ENCODE data around the gene CGN. TPM values are rescaled to one million over a fixed set of nuclear protein-coding genes. Genes with fewer than 3 reads are reported as not detected.

Gene CGN
- total and polyA plus RNA-seq, 2 donors (not counting 1 experiment from before 2014, with no cell fraction given) = 0.17 TPM

DNA sequence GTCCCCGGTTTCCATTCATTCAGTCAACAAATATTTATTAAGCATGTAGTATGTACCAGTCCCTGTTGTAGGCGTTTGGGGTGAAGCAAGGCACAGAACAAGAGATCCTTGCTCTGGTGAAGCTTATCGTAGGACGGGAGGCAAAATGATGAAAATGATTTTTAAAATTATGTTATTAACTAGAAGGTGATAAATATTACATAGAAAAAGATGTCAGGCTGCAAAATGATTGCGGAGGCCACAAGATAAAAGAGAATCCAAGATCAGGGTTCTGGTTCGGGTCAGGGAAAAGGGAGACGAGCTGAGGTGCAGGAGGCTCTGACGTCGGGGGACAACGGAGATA lies 602 bp upstream of the CGN start:
- Histone ChIP-seq H3K36me3 (ENCODE audit: control insufficient read depth, insufficient read depth, low read length) (no peaks in the 10 kb centered on the region), H3K9ac (ENCODE audit: insufficient read depth, low read length) (no peak overlapping the region), H3K27me3 (ENCODE audit: control insufficient read depth, insufficient read depth, low read length) (no peaks in the 10 kb centered on the region), H3K27ac (ENCODE audit: insufficient read depth, low read length) (no peak overlapping the region), H3K4me2 (ENCODE audit: extremely low read depth, insufficient read depth, low read length) (peak overlapping the region; percentile 91), H3K79me2 (ENCODE audit: control insufficient read depth, insufficient read depth, low read length) (no peaks in the 10 kb centered on the region), H3K9me3 (ENCODE audit: control insufficient read depth, insufficient read depth, low read depth, low read length) (no peaks in the 10 kb centered on the region), H4K20me1 (ENCODE audit: control insufficient read depth, extremely low read depth, insufficient read depth, low read length) (no peaks in the 10 kb centered on the region), H3K4me1 (ENCODE audit: control insufficient read depth, extremely low read depth, insufficient read depth, low read length) (peaks cover 2% of the 10 kb centered on the region), H3K4me3 (replicated peaks in 1 of 4; ENCODE audit: control extremely low read depth in 1 of 4, insufficient read depth in 1 of 4, low read depth in 3 of 4, low read length in 4 of 4) (peak overlapping the region; percentile 34 to 63 (median 54)), H2AFZ (ENCODE audit: low read length) (peak overlapping the region; percentile 66)
- TF ChIP-seq EZH2 (IDR thresholded peaks at IDR 0.05; ENCODE audit: low read length, missing control alignments) = no peak
- TF ChIP-seq, protein P1, sequence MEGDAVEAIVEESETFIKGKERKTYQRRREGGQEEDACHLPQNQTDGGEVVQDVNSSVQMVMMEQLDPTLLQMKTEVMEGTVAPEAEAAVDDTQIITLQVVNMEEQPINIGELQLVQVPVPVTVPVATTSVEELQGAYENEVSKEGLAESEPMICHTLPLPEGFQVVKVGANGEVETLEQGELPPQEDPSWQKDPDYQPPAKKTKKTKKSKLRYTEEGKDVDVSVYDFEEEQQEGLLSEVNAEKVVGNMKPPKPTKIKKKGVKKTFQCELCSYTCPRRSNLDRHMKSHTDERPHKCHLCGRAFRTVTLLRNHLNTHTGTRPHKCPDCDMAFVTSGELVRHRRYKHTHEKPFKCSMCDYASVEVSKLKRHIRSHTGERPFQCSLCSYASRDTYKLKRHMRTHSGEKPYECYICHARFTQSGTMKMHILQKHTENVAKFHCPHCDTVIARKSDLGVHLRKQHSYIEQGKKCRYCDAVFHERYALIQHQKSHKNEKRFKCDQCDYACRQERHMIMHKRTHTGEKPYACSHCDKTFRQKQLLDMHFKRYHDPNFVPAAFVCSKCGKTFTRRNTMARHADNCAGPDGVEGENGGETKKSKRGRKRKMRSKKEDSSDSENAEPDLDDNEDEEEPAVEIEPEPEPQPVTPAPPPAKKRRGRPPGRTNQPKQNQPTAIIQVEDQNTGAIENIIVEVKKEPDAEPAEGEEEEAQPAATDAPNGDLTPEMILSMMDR (conservative IDR thresholded peaks at IDR 0.05 in 1 of 2, IDR thresholded peaks at IDR 0.05 in 1 of 2; ENCODE audit: low read depth in 1 of 2, low read length in 2 of 2) = no peak
- DNase-seq (ENCODE audit: low read depth in 2 of 2) = no peak

- TF ChIP-seq, protein P1 (conservative IDR thresholded peaks at IDR 0.05 in 1 of 2, IDR thresholded peaks at IDR 0.05 in 1 of 2; ENCODE audit: low read depth in 1 of 2, low read length in 2 of 2) = no peak
- Histone ChIP-seq H3K27ac (ENCODE audit: insufficient read depth, low read length) (no peak overlapping the region), H3K4me2 (ENCODE audit: extremely low read depth, insufficient read depth, low read length) (peak overlapping the region; percentile 91), H2AFZ (ENCODE audit: low read length) (peak overlapping the region; percentile 9), H3K9ac (ENCODE audit: insufficient read depth, low read length) (no peak overlapping the region), H4K20me1 (ENCODE audit: control insufficient read depth, extremely low read depth, insufficient read depth, low read length) (no peaks in the 10 kb centered on the region), H3K4me3 (replicated peaks in 1 of 4; ENCODE audit: control extremely low read depth in 1 of 4, insufficient read depth in 1 of 4, low read depth in 3 of 4, low read length in 4 of 4) (peak overlapping the region; percentile 34 to 63 (median 55)), H3K9me3 (ENCODE audit: control insufficient read depth, insufficient read depth, low read depth, low read length) (no peaks in the 10 kb centered on the region), H3K36me3 (ENCODE audit: control insufficient read depth, insufficient read depth, low read length) (no peaks in the 10 kb centered on the region), H3K27me3 (ENCODE audit: control insufficient read depth, insufficient read depth, low read length) (no peaks in the 10 kb centered on the region), H3K4me1 (ENCODE audit: control insufficient read depth, extremely low read depth, insufficient read depth, low read length) (peaks cover 2% of the 10 kb centered on the region), H3K79me2 (ENCODE audit: control insufficient read depth, insufficient read depth, low read length) (no peaks in the 10 kb centered on the region)
- DNase-seq (ENCODE audit: low read depth in 2 of 2) = no peak
Observed at GRCh38 chr1:151511636-151512215, 539 bp downstream of the CGN start.

DNA sequence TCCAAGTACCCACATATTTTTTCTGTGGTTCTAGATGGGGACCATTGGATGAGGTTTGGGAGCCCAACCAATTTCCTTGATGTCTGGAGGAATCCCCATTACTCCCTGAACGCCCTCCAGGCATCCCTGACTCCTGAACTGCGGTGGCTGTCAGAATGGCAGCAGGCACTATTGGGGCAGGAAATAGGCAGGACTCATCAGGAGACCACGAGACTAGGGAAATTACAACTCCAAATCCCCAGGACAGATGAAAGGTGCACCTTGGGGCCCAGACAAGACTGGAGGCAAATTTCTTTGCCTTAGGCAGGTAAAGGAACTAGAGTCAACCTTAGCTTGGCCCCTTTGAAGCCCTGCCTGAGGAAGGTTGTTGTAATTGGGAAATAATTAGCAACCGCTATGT lies 1.1 kb downstream of the CGN start:
- Histone ChIP-seq H3K9ac (ENCODE audit: insufficient read depth, low read length) (no peak overlapping the region), H2AFZ (ENCODE audit: low read length) (no peak overlapping the region), H3K79me2 (ENCODE audit: control insufficient read depth, insufficient read depth, low read length) (no peaks in the 10 kb centered on the region), H3K27ac (ENCODE audit: insufficient read depth, low read length) (no peak overlapping the region), H4K20me1 (ENCODE audit: control insufficient read depth, extremely low read depth, insufficient read depth, low read length) (no peaks in the 10 kb centered on the region), H3K9me3 (ENCODE audit: control insufficient read depth, insufficient read depth, low read depth, low read length) (no peaks in the 10 kb centered on the region), H3K27me3 (ENCODE audit: control insufficient read depth, insufficient read depth, low read length) (no peaks in the 10 kb centered on the region), H3K4me1 (ENCODE audit: control insufficient read depth, extremely low read depth, insufficient read depth, low read length) (peaks cover 2% of the 10 kb centered on the region), H3K36me3 (ENCODE audit: control insufficient read depth, insufficient read depth, low read length) (no peaks in the 10 kb centered on the region), H3K4me3 (replicated peaks in 1 of 4; ENCODE audit: control extremely low read depth in 1 of 4, insufficient read depth in 1 of 4, low read depth in 3 of 4, low read length in 4 of 4) (peak overlapping the region in 1 of 4 experiments; percentile 62), H3K4me2 (ENCODE audit: extremely low read depth, insufficient read depth, low read length) (peak overlapping the region; percentile 91)
- TF ChIP-seq EZH2 (IDR thresholded peaks at IDR 0.05; ENCODE audit: low read length, missing control alignments) = no peak
- TF ChIP-seq, protein P1 (conservative IDR thresholded peaks at IDR 0.05 in 1 of 2, IDR thresholded peaks at IDR 0.05 in 1 of 2; ENCODE audit: low read depth in 1 of 2, low read length in 2 of 2) = no peak
- DNase-seq (ENCODE audit: low read depth in 2 of 2) = no peak

All from fibroblast of lung (primary cell).